ENCODE data around the gene PMM2. TPM values are rescaled to one million over a fixed set of nuclear protein-coding genes. Genes with fewer than 3 reads are reported as not detected.
"Not testable (repeated sequence)": the region's sequence is repeated elsewhere in the genome, so short reads cannot be mapped to it uniquely, and the experiment has no call there.

Gene PMM2
- total RNA-seq, 4 donors from 2014 or later: 10.4 to 20.9 (median 16.6) TPM

GRCh38 chr16:8785408-8785807 is 12.2 kb upstream of the PMM2 start:
- in situ Hi-C loops (cut with MboI; ENCODE audit: low sequenced_read_pairs in 4 of 4) (no loop called here), intact Hi-C loops (cut with DNase I; ENCODE audit: low total_unique reads) (no loop called here)
- no peak overlapping the region for H3K4me3 ChIP-seq
- no peak overlapping the region for H3K27ac ChIP-seq
- H3K4me1 ChIP-seq: no peaks in the 10 kb centered on the region
- no peaks in the 10 kb centered on the region for H3K36me3 ChIP-seq
- TF ChIP-seq POLR2A (IDR thresholded peaks at IDR 0.05) (no peak), CTCF (IDR thresholded peaks at IDR 0.05 in 4 of 5, conservative IDR thresholded peaks at IDR 0.05 in 1 of 5) (no peak)
- ATAC-seq (no peak), DNase-seq (no peak)
- no peaks in the 10 kb centered on the region for H3K27me3 ChIP-seq
- H3K9me3 ChIP-seq: no peaks in the 10 kb centered on the region

GRCh38 chr16:8786316-8786715 is 11.3 kb upstream of the PMM2 start:
- H3K4me1 ChIP-seq; H3K9me3 ChIP-seq; H3K4me3 ChIP-seq; H3K27me3 ChIP-seq; intact Hi-C loops (cut with DNase I; ENCODE audit: low total_unique reads); H3K36me3 ChIP-seq; in situ Hi-C loops (cut with MboI; ENCODE audit: low sequenced_read_pairs in 4 of 4); ATAC-seq; H3K27ac ChIP-seq; DNase-seq: not testable (repeated sequence)

DNA sequence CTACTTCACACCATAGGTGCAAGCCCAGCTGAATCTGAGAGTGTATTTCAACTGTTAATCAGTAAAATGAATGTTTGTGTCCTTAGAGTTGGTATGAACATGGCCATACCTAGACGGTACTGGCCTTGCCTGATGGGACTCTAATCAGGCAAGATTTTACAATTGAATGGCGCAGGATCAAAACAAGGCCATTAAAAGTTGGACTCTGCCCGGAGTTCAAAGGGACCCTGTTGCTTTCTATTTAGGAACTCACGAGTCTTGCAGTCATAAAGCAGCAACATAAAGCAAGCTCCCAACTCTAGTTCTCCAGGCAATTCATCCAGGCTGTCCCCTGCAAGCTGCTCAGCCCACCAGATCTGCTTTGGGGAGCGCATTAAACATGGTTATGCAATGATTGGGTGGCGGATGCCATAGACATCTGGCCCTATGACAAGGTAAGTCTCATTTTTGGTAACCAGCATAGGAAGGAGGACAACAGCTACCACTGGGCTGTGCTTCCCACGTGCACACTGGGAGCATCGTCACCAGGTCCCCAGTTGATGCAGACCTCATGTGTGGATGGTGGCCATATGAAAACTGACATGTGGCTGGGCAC is 9.0 kb upstream of the PMM2 start:
- ATAC-seq (no peak), DNase-seq (no peak)
- TF ChIP-seq POLR2A (IDR thresholded peaks at IDR 0.05): no peak
- H3K27ac ChIP-seq: no peak overlapping the region
- H3K4me3 ChIP-seq: no peak overlapping the region
- no peaks in the 10 kb centered on the region for H3K4me1 ChIP-seq
- H3K36me3 ChIP-seq: no peaks in the 10 kb centered on the region
- intact Hi-C loops (cut with DNase I; ENCODE audit: low total_unique reads) (no loop called here), in situ Hi-C loops (cut with MboI; ENCODE audit: low sequenced_read_pairs in 4 of 4) (no loop called here)
- H3K9me3 ChIP-seq: no peaks in the 10 kb centered on the region
- H3K27me3 ChIP-seq: no peaks in the 10 kb centered on the region

- no peak overlapping the region for H3K27ac ChIP-seq
- no peaks in the 10 kb centered on the region for H3K27me3 ChIP-seq
- in situ Hi-C loops (cut with MboI; ENCODE audit: low sequenced_read_pairs in 4 of 4) (loop anchor here in 3 of 4 donors (10.0 kb wide), 2 partner anchors 80 to 120 kb away; partner anchors contain the start of gene ABAT (in 1 of the 3)), intact Hi-C loops (cut with DNase I; ENCODE audit: low total_unique reads) (no loop called here)
- H3K36me3 ChIP-seq: no peaks in the 10 kb centered on the region
- ATAC-seq (no peak), DNase-seq (no peak)
- peaks cover 26% of the 10 kb centered on the region in 2 donors for H3K4me1 ChIP-seq
- H3K4me3 ChIP-seq: no peak overlapping the region
- TF ChIP-seq POLR2A (IDR thresholded peaks at IDR 0.05): no peak
- TF ChIP-seq CTCF (IDR thresholded peaks at IDR 0.05 in 4 of 5, conservative IDR thresholded peaks at IDR 0.05 in 1 of 5): no peak
- no peaks in the 10 kb centered on the region for H3K9me3 ChIP-seq
These were observed 2.5 kb upstream of the PMM2 start for GRCh38 chr16:8795091-8795490.

DNA sequence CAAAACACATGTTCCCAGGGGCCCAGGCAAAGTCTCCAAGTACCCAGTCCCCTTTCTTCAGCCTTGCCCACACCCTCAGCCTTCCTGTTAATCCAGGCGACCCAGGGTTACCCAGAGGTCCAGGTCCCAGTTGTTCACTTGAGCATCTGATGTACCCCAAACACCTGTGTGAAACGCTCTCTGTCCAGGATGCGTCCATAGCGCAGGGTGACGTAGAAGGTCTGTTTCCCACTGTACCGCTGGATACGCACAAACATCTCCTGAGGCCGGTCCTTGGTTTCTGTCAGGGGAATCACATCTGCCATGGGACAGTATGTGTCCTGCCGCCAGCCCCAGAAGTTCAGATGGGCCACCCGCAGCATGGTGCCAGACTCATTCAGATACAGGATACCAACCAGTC is 1.8 kb upstream of the PMM2 start:
- DNase-seq: no peak
- in situ Hi-C loops (cut with MboI; ENCODE audit: low sequenced_read_pairs in 4 of 4) (loop anchor here in 3 of 4 donors (10.0 kb wide), 2 partner anchors 79 to 121 kb away; partner anchors contain the start of gene ABAT (in 1 of the 3)), intact Hi-C loops (cut with DNase I; ENCODE audit: low total_unique reads) (no loop called here)

More for the DNA sequence above, 1.8 kb upstream of the PMM2 start:
- H3K27ac ChIP-seq: no peak overlapping the region
- H3K9me3 ChIP-seq: no peaks in the 10 kb centered on the region
- peaks cover 26% of the 10 kb centered on the region in 2 donors for H3K4me1 ChIP-seq
- H3K4me3 ChIP-seq: no peak overlapping the region
- TF ChIP-seq POLR2A (IDR thresholded peaks at IDR 0.05) (no peak), CTCF (IDR thresholded peaks at IDR 0.05 in 4 of 5, conservative IDR thresholded peaks at IDR 0.05 in 1 of 5) (no peak)
- no peaks in the 10 kb centered on the region for H3K27me3 ChIP-seq
- ATAC-seq: no peak
- no peaks in the 10 kb centered on the region for H3K36me3 ChIP-seq

Data from gastrocnemius medialis (tissue), 4 donors.